ENCODE data around the gene SOBP.

DNA sequence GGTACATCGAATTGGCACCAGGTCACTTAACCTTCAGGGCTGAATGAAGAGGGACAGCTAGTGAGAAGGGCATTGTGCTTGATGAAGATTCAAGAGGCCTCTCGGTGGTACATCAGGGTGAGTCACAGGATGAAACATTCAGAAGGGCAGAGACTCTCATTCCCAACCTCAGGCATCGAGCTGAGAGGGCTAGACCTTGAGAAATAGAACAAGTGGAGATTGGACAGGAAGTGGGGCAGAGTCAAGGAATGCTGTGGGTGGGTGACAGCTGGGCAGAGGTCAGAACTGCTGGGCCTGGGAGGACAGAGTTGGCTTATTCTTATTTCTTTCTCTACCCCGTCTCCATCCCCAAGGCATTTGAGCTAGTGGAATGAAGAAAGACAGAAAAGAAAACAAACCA, 208.2 kb downstream of the SOBP start:
- TF ChIP-seq, protein P1, sequence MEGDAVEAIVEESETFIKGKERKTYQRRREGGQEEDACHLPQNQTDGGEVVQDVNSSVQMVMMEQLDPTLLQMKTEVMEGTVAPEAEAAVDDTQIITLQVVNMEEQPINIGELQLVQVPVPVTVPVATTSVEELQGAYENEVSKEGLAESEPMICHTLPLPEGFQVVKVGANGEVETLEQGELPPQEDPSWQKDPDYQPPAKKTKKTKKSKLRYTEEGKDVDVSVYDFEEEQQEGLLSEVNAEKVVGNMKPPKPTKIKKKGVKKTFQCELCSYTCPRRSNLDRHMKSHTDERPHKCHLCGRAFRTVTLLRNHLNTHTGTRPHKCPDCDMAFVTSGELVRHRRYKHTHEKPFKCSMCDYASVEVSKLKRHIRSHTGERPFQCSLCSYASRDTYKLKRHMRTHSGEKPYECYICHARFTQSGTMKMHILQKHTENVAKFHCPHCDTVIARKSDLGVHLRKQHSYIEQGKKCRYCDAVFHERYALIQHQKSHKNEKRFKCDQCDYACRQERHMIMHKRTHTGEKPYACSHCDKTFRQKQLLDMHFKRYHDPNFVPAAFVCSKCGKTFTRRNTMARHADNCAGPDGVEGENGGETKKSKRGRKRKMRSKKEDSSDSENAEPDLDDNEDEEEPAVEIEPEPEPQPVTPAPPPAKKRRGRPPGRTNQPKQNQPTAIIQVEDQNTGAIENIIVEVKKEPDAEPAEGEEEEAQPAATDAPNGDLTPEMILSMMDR (IDR thresholded peaks at IDR 0.05) = no peak
- TF ChIP-seq POLR2A (IDR thresholded peaks at IDR 0.05) = no peak
